GM12865 (cell line): Measurements from ENCODE around the gene CNTROB.

Experiments used
- DNase-seq: peaks from one replicate; pipeline ENCODE4 v3.0.0; 2010; ENCODE audit warnings: low read depth
- H3K4me3 ChIP-seq: 2 replicates; pipeline ENCODE4 v1.5.1; 2011; ENCODE audit warnings: mild to moderate bottlenecking, low read depth, low read length, control low read depth
- TF ChIP-seq, protein P1 (sequence below): IDR thresholded peaks from 2 replicates; pipeline ENCODE4 v1.5.1; 2011; ENCODE audit warnings: low read length, control low read depth, low read depth, inconsistent platforms; ENCODE audit not compliant: insufficient read depth; ENCODE audit errors: missing control alignments

The CNTROB gene

DNA sequence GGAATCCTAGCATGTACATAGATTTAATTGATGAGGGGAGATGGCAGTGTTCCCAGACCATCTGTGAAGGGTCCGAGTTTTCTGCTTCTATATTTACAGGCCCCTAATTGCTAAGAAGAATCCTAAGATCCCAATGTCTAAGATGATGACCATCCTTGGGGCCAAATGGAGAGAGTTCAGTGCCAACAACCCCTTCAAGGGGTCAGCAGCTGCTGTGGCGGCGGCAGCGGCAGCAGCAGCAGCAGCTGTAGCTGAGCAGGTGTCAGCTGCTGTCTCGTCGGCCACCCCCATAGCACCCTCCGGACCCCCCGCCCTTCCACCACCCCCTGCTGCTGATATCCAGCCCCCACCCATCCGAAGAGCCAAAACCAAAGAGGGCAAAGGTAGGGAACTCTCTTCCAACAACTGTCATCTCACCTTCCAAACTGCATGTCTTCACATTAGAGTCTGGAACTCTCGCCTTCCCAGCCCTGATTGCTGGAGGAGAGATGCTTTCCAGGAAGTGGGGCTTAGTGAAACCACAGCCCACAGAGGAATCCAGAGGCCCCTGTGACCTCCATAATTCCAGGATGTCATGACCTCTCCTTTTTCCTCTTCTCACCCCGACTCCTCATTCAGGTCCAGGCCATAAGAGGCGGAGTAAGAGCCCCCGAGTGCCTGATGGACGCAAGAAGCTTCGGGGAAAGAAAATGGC, 38.7 kb upstream of the CNTROB start:
- TF ChIP-seq, protein P1, sequence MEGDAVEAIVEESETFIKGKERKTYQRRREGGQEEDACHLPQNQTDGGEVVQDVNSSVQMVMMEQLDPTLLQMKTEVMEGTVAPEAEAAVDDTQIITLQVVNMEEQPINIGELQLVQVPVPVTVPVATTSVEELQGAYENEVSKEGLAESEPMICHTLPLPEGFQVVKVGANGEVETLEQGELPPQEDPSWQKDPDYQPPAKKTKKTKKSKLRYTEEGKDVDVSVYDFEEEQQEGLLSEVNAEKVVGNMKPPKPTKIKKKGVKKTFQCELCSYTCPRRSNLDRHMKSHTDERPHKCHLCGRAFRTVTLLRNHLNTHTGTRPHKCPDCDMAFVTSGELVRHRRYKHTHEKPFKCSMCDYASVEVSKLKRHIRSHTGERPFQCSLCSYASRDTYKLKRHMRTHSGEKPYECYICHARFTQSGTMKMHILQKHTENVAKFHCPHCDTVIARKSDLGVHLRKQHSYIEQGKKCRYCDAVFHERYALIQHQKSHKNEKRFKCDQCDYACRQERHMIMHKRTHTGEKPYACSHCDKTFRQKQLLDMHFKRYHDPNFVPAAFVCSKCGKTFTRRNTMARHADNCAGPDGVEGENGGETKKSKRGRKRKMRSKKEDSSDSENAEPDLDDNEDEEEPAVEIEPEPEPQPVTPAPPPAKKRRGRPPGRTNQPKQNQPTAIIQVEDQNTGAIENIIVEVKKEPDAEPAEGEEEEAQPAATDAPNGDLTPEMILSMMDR, result no peak
- H3K4me3 ChIP-seq, result no peak overlapping the region
- DNase-seq, result no peak

- TF ChIP-seq, protein P1, result no peak
- H3K4me3 ChIP-seq, result no peak overlapping the region
- no peak for DNase-seq
These were observed 37.8 kb upstream of the CNTROB start for GRCh38 chr17:7894226-7894625.

DNA sequence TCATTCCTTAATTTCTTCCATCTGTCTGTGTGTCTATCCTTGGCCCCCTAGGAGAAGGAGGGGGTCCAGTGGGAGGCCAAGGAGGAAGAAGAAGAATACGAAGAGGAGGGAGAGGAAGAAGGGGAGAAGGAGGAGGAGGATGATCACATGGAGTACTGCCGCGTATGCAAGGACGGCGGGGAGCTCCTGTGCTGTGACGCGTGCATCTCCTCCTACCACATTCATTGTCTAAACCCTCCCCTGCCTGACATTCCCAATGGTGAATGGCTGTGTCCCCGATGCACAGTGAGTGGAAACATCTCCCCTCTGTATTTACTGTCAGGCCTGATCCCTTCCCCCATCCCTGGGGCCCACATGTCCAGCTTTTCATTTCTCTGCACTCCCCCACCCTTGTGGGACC, 37.1 kb upstream of the CNTROB start:
- DNase-seq, result no peak
- TF ChIP-seq, protein P1, result no peak
- no peak overlapping the region for H3K4me3 ChIP-seq

- no peak for DNase-seq
- TF ChIP-seq, protein P1, result no peak
These were observed 34.9 kb upstream of the CNTROB start for GRCh38 chr17:7897090-7897489.

GRCh38 chr17:7897773-7898172, 34.2 kb upstream of the CNTROB start:
- TF ChIP-seq, protein P1, result peak; percentile 10
- peak; percentile 17 for DNase-seq
- no peak overlapping the region for H3K4me3 ChIP-seq

More at GRCh38 chr17:7897090-7897489, 34.9 kb upstream of the CNTROB start:
- no peak overlapping the region for H3K4me3 ChIP-seq

DNA sequence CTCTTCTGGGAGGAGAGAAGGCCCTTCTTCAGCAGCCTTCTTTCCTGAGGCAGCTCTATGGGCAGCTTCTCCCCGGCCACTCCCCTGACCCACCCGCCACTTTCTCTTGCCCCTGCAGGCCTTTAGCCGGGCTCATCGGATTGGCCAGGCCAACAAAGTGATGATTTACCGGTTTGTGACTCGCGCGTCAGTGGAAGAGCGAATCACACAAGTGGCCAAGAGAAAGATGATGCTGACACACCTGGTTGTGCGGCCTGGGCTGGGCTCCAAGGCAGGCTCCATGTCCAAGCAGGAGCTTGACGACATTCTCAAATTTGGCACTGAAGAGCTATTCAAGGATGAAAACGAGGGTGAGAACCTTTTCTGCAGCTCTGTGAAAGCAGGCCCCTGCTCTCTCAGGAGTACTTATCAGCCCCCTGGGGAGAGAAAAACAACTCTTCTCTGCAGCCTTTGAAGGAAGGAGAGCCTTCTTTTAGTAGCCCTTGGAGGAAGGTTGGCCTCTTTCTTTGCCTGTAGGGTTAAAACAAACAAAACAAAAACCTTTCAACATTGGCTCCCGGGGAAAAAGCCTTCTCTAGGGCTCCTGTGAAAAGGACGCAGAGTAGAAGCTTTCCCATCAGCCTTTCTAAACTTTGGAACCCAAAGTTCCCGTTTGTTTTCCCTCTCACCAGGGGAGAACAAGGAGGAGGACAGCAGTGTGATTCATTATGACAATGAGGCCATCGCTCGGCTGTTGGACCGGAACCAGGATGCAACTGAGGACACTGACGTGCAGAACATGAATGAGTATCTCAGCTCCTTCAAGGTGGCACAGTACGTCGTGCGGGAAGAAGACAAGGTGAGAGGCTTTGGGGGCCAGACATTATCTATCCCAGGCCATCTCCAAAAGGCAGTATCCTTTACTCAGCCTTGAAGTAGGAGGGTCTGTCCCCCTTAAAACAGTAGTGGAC, 28.6 kb upstream of the CNTROB start:
- TF ChIP-seq, protein P1, result no peak
- DNase-seq, result no peak
- no peak overlapping the region for H3K4me3 ChIP-seq
